ENCODE measurements around the gene PKD1.
"Not testable (repeated sequence)": the region's sequence is repeated elsewhere in the genome, so short reads cannot be mapped to it uniquely, and the experiment has no call there.

The PKD1 gene

DNA sequence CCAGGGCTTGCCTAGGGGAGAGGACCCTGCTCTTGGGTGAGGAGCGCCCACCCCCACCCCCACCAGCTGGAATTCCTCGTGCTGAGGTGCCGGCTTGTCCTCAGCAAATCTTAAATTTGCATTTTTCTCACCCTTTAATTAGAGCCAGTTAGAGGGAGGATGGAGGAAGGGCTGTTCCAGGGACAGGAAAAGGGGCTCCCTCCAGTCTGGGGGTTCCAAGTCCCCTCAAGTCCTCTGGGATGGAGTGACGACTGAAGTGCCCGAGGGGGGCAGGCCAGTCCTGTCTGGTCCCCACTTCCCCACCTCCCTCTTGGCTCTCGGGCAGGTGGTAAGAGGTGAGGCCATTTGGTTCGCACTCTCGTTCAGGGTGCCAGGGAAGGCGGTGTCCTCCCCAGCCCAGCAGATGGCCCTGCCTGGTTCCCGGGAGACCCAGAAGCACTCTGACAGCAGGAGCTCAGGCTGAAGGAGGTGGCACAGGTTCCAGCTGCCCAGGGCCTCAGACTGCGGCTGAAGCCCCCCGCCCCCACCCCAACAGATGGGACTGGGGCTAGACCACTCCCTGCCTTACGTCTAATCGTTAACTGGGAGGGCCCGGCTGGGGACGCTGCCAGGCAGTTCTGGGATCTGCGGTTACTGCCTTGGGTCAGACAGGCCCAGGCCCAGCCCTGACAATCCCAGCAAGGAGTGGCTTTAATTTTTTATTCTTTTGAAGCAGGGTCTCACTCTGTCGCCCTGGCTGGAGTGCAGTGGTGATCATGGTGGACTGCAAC lies 14.9 kb upstream of the PKD1 start:
- no peak for DNase-seq

- DNase-seq = no peak
These were observed 14.1 kb upstream of the PKD1 start for GRCh38 chr16:2149630-2150417.

- DNase-seq = no peak
These were observed 13.3 kb upstream of the PKD1 start for GRCh38 chr16:2148714-2149629.

GRCh38 chr16:2147981-2148671 lies 12.4 kb upstream of the PKD1 start, which contains the start of gene RAB26:
Gene RAB26, plus strand, starts transcription at chr16:2148625. Its CDS starts 159 bp downstream, at chr16:2148784.
- DNase-seq = peak; percentile 54

DNA sequence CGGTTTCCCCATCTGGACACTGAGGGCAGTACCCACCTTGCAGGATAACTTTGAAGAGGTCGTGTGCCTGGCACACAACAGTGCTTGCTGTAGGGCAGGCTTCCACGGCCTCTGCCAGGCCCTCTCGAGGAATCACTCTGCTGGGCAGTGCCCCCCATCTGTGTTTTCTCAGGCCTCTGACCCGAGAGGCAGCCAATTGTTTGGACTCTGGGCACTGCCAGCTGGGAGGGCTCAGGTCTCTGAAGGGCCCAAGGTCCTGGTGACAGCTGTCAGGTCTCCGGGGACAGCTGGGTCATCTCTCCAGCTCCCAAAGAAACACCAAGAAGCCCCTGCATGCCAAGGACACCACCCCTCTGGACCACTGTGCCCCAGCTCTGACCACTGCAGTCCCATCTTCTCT lies 11.7 kb upstream of the PKD1 start:
- no peak for DNase-seq

DNA sequence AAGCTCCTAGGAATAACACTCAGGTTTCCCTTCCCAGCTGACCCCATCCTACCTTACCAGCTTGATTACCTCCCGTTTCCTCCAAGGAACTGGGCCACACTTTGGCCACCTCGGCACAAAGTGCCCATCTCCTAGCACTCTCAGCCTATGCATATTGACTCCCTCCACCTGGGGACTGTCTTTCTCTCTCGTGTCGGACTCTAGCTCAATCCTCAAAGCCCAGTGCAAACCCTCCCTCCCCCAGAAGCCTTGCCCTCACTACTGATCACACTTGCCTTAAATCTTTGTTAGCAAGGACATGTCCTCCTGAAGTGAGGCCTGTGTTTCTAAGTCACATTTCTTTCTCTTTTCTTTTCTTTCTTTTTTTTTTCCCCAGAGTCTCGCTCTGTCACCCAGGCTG lies 10.1 kb upstream of the PKD1 start:
- DNase-seq = no peak

DNA sequence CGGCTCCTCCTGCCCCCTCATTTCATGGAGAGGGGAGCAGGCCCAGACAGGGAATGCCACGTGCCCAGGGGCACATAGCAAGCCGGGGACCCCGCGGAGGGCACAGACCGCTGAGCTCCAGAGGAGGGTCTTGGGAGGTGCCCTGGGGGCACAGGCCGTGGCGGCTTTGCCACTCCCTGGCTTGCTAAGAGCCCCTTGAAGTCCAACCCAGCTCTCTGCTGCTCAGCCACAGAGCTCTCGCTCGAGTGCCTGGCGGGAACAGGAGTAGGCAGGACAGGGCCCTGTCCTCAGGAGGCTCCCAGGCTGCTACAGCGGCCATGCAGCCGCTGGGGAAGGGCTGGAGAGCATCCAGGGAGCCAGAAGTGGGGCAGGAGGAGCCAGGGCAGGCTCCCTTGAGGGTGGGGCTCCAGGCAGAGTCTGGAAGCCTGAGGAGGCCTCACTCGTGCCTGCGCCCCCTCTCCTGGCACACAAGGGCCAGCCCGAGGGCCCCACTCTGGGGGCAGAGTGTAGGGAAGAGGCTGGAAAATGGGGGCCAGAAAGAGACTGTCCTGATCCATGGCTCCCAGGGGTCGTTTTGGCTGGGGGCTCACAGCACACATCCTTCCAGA lies 8.3 kb upstream of the PKD1 start:
- DNase-seq = no peak

DNA sequence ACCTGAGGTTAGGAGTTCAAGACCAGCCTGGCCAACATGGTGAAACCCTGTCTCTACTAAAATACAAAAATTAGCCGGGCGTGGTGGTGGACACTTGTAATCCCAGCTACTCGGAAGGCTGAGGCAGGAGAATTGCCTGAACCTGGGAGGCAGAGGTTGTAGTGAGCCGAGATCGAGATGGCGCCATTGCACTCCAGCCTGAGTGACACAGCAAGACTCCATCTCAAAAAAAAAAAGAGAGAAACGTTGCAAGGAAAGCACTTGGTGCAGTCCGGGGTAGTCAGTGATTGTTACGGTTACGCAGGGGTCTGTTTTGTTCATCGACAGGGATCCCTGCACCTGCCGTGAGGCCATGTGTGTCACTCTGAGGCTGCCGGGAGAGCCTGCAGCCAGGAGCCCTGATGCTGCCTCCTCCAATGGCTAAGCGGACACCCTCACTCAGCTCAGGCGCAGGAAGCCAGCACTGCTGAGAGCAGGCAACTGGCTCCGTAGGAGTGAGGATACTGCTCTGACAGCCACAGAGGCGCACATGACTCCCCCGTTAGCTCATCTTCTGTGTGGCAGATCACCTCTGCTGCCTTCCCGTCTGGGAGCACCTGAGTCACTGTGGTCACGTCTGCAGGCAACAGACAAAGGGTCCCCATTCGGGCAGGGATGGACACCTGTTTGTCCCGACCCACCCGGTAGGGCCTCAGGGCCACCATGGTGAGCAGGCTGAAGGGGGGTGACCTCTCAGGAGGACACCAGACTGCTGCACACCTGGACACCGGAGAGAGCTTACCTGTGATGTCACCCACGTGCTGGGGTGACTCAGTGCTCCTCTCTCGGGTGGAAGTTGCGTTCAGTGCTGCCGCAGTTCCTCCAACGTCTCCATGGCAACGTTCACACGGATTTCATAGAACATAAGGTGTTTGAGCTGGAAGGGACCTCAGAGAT lies 7.5 kb upstream of the PKD1 start:
- no peak for DNase-seq

DNA sequence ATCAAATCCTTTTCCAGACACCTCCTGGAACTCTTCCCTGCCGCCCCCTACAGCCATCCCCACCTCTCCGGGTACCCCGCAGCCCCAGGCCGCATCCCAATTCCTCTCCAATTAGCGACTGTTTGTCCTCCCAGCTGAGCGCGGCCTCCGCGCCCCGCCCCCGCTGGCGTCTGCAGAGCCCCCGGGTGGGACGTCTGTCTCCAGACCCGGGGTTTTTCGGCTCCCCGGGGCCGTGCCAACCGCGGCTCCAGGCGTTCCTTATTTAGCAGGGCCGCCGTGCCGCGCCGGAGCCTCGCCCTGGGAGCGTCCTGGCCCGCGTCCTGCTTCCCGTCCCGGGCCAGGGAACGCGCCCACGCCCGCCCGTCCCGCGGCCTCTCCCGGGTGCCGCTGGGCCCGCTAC lies 627 bp downstream of the PKD1 start:
- DNase-seq = not testable (repeated sequence)

DNA sequence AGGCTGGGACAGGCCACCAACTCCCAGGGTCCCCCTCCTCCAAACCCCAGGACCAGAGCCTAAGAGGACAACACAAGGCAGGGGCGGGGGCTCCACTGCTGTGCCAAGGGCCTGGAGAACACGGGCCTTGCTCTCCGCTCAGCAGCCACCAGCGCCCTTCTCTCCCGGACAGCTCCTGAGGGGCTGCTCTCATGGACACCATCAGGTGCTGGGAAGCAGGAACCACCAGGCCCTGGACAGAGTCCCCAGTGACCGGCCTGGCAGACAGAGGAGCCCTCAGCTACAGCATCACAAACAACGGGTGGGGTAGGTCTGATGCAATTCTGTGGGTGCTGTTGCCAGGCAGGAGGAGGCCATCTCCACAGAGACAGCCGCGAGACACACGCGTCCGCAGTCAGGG lies 1.9 kb downstream of the PKD1 start:
- not testable (repeated sequence) for DNase-seq

DNA sequence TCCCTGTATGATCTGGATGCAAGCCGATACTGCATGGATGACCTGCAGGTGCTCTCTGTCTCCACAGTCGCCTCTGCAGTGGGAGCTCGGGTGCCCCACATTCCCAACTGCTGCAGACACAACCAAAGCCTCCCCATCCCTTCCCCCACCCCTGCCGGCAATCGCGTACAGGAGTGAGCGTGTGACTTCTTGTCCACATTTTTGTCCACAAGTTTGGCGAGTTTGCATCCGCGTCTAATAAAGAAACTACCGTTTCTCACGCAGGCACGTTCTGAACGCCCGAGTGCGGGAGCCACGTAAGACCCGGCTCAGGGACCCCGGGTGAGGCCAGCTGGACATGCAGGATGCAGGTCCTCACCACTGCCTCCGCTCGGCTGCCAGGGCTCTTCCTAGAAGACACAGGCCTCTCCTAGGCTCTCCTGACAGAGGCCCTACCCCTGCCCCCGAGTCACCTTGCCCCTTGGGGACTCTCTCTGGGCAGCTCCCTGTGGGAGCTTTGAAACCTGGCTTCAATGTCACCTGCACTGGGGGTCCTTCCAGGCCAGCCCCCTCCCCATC lies 5.7 kb downstream of the PKD1 start:
- not testable (repeated sequence) for DNase-seq

DNA sequence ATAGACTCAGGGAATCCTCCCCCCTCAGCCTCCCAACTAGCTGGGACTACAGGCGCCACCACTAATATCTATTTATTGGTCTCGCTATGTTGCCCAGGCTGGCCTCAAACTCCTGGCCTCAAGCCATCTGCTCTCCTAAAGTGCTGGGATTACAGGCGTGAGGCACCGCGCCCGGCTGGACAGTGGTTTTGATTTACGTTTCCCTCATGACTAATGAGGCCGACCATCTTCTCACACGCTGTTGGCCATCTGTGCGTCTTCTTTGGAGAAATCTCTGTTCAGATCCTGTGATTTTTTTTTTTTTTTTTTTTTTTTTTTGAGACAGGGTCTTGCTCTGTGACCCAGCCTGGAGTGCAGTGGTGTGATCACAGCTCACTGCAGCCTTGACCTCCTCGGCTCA lies 6.4 kb downstream of the PKD1 start:
- DNase-seq = not testable (repeated sequence)

DNA sequence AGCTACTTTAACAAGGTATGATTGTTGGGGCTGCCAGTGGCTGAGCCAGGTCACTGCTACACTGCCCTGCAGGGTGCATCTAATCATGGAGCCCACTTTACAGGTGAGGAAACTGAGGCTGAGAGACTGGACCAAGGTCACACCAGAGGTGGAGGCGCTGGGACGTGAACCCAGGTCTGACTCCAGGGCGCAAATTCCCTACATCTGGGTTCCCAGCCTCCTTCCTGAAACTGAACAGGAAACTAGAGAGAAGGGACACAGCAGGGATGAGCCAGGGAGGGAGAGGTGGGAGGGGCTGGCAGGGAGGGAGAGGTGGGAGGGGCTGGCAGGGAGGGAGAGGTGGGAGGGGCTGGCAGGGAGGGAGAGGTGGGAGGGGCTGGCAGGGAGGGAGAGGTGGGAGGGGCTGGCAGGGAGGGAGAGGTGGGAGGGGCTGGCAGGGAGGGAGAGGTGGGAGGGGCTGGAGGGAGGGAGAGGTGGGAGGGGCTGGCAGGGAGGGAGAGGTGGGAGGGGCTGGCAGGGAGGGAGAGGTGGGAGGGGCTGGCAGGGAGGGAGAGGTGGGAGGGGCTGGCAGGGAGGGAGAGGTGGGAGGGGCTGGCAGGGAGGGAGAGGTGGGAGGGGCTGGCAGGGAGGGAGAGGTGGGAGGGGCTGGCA lies 7.9 kb downstream of the PKD1 start:
- not testable (repeated sequence) for DNase-seq

GRCh38 chr16:2126928-2127556 lies 8.7 kb downstream of the PKD1 start:
- not testable (repeated sequence) for DNase-seq

- DNase-seq = not testable (repeated sequence)
These were observed 9.4 kb downstream of the PKD1 start for GRCh38 chr16:2126161-2126743.

DNA sequence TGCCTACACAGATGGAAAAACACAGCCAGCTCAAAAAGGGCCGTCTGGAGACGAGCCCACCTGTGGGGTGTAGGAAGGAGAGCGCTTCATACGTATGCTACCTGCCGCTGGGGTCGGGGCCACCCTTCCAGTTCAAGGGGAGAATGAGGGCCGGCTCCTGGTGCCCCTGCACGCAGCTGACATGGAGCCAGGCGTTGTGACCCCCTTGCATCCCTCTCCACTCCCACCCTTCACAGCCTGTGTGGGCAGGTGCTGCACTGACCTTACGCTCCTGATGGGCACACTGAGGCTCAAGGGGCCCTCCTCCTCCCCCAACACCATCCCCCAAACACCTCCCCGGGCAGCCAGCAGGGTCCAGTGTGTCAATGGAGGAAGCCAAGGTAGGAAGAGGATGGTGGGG lies 10.1 kb downstream of the PKD1 start:
- not testable (repeated sequence) for DNase-seq

DNA sequence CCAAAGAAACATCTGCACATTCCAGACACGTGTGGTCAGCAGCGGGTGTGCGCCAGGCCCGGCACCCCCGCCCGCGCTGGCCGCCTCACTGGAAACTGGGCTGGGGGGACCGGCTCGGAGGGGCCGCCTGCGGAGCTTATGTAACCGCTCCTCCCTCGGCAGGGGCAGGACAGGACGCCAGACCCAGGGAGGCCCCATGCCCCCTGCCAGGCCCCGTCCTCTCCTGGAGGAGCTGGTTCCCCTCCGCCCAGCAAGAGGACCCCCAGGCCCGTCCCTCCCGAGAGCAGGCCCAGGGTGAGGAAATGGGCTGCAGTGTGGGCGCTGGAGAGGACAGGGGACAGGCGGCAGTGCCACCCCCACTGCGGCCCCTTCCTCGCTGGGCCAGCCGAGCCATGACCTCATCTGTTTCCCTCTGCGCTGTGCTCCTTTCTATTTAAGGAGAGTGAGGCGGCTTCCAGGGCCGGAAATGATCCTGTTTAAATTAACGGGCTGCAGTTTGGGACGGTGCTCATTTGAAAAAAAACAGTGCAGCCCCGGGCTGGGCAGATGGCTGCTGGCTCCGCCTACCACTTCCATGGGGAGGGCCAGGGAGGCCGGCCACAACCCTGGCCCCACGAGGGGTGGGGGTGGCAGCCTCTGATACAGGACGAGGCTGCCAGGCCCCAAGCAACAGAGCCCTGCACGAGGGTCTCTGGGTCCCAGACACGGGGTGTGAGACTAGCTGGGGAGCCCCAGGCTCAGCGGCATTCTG lies 10.8 kb downstream of the PKD1 start:
- not testable (repeated sequence) for DNase-seq

- DNase-seq = not testable (repeated sequence)
These were observed 11.4 kb downstream of the PKD1 start for GRCh38 chr16:2124377-2124693.

Data from central memory CD4-positive, alpha-beta T cell (primary cell).